Measurements from ENCODE around the gene DSE. TPM values are rescaled to one million over a fixed set of nuclear protein-coding genes. Genes with fewer than 3 reads are reported as not detected.

Gene DSE
- polyA plus RNA-seq, 1 donor from 2014 or later = 15.0 TPM

- H3K79me2 ChIP-seq (replicated peaks; ENCODE audit: insufficient read depth, low read length) = no peaks in the 10 kb centered on the region
- no peak overlapping the region for H3K4me3 ChIP-seq (ENCODE audit: low read length)
- no peak overlapping the region for H3K4me2 ChIP-seq (ENCODE audit: low read length)
- no peaks in the 10 kb centered on the region for H3K27me3 ChIP-seq (ENCODE audit: insufficient read depth, low read depth, low read length)
- no peaks in the 10 kb centered on the region for H3K9me2 ChIP-seq (ENCODE audit: insufficient read depth, low read length)
- no peak overlapping the region for H3K9ac ChIP-seq (ENCODE audit: low read length)
- H3K9me3 ChIP-seq (ENCODE audit: low read length) = no peaks in the 10 kb centered on the region
- TF ChIP-seq MXI1 (conservative IDR thresholded peaks at IDR 0.05; ENCODE audit: poor library complexity, severe bottlenecking) (no peak), CTCF (IDR thresholded peaks at IDR 0.05; ENCODE audit: poor library complexity, severe bottlenecking) (no peak), RAD21 (conservative IDR thresholded peaks at IDR 0.05) (no peak)
- no peaks in the 10 kb centered on the region for H4K20me1 ChIP-seq (ENCODE audit: insufficient read depth)
- no peaks in the 10 kb centered on the region for H3F3A ChIP-seq (ENCODE audit: insufficient read depth, low read length, poor library complexity, severe bottlenecking)
- H3K36me3 ChIP-seq (ENCODE audit: insufficient read depth, low read length) = no peaks in the 10 kb centered on the region
- no peak overlapping the region for H3K27ac ChIP-seq (ENCODE audit: low read length)
- H2AFZ ChIP-seq (ENCODE audit: low read depth, low read length) = no peak overlapping the region
Measured at GRCh38 chr6:116438590-116439448, 68.1 kb downstream of the DSE start.

GRCh38 chr6:116439522-116440051 lies 68.8 kb downstream of the DSE start:
- H2AFZ ChIP-seq (ENCODE audit: low read depth, low read length) = no peak overlapping the region
- H3K4me3 ChIP-seq (ENCODE audit: low read length) = no peak overlapping the region
- no peak overlapping the region for H3K9ac ChIP-seq (ENCODE audit: low read length)
- no peaks in the 10 kb centered on the region for H3K79me2 ChIP-seq (replicated peaks; ENCODE audit: insufficient read depth, low read length)
- no peaks in the 10 kb centered on the region for H3K9me2 ChIP-seq (ENCODE audit: insufficient read depth, low read length)
- H3K27ac ChIP-seq (ENCODE audit: low read length) = no peak overlapping the region
- no peak overlapping the region for H3K4me2 ChIP-seq (ENCODE audit: low read length)
- no peaks in the 10 kb centered on the region for H3K36me3 ChIP-seq (ENCODE audit: insufficient read depth, low read length)
- H4K20me1 ChIP-seq (ENCODE audit: insufficient read depth) = no peaks in the 10 kb centered on the region
- H3K9me3 ChIP-seq (ENCODE audit: low read length) = no peaks in the 10 kb centered on the region
- no peaks in the 10 kb centered on the region for H3K27me3 ChIP-seq (ENCODE audit: insufficient read depth, low read depth, low read length)
- no peaks in the 10 kb centered on the region for H3F3A ChIP-seq (ENCODE audit: insufficient read depth, low read length, poor library complexity, severe bottlenecking)
- TF ChIP-seq TAF1 (IDR thresholded peaks at IDR 0.05; ENCODE audit: low read depth) (no peak), SMC3 (conservative IDR thresholded peaks at IDR 0.05; ENCODE audit: poor library complexity) (no peak), POLR2AphosphoS5 (IDR thresholded peaks at IDR 0.05) (no peak), EP300 (conservative IDR thresholded peaks at IDR 0.05; ENCODE audit: poor library complexity, severe bottlenecking) (no peak), EZH2 (IDR thresholded peaks at IDR 0.05; ENCODE audit: borderline replicate concordance, insufficient read depth, low read length, poor library complexity, severe bottlenecking) (no peak), MXI1 (conservative IDR thresholded peaks at IDR 0.05; ENCODE audit: poor library complexity, severe bottlenecking) (no peak), RAD21 (conservative IDR thresholded peaks at IDR 0.05) (no peak), REST (IDR thresholded peaks at IDR 0.05; ENCODE audit: borderline replicate concordance) (no peak), CTCF (IDR thresholded peaks at IDR 0.05; ENCODE audit: poor library complexity, severe bottlenecking) (no peak)

All from neural cell (in vitro differentiated cells).